ENCODE measurements around the gene MOB3C. TPM values are rescaled to one million over a fixed set of nuclear protein-coding genes. Genes with fewer than 3 reads are reported as not detected.

Gene MOB3C
- total and polyA plus RNA-seq, 2 of the 4 experiments (the other 2 are of a cell fraction), result 7.3 to 9.0 TPM

DNA sequence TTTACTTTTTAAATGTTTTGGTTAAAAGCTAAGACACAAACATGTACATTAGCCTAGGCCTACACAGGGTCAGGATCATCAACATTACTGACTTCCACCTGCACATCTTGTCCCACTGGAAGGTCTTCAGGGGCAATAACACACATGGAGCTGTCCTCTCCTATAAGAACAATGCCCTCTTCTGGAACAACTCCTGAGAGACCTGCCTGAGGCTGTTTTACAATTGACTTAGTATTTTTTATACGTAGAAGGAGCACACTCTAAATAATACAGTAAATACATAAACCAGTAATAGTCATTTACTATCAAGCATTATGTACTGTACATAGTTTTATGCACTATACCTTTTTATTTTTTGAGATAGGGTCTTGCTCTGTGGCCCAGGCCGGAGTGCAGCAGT is 14.1 kb upstream of the MOB3C start:
- POLR2A ChIA-PET (ENCODE audit: unreplicated experiment), result no interaction called here

More for the DNA sequence above, 14.1 kb upstream of the MOB3C start:
- Histone ChIP-seq H3K27ac (ENCODE audit: insufficient read depth, low read length) (no peak overlapping the region), H3K14ac (replicated peaks; ENCODE audit: low read depth, low read length) (no peak overlapping the region), H3K9ac (ENCODE audit: low read depth, low read length) (no peak overlapping the region), H3K4me2 (ENCODE audit: low read depth, low read length) (no peak overlapping the region), H2BK20ac (ENCODE audit: low read depth, low read length) (no peak overlapping the region), H2AK9ac (replicated peaks; ENCODE audit: low read depth, low read length, poor library complexity) (no peak overlapping the region), H2AK5ac (ENCODE audit: low read depth, low read length) (no peak overlapping the region), H4K20me1 (ENCODE audit: insufficient read depth, low read length) (no peaks in the 10 kb centered on the region), H2BK5ac (ENCODE audit: low read depth, low read length, poor library complexity, severe bottlenecking) (no peak overlapping the region), H3K23ac (ENCODE audit: low read depth, low read length) (no peak overlapping the region), H2AFZ (replicated peaks; ENCODE audit: low read length, poor library complexity) (no peak overlapping the region), H3K27me3 (ENCODE audit: control insufficient read depth, insufficient read depth, low read length) (no peaks in the 10 kb centered on the region), H4K8ac (ENCODE audit: low read depth in 2 of 2, low read length in 2 of 2) (no peak overlapping the region), H3K36me3 (ENCODE audit: control insufficient read depth, insufficient read depth, low read length) (peaks cover 17% of the 10 kb centered on the region), H3K4me1 (ENCODE audit: control insufficient read depth, insufficient read depth, low read length) (no peaks in the 10 kb centered on the region), H3K9me1 (ENCODE audit: insufficient read depth, low read length) (no peaks in the 10 kb centered on the region; the same call in 1 of the 2 replicates), H2BK120ac (ENCODE audit: low read depth, low read length) (no peak overlapping the region), H3K79me1 (ENCODE audit: low read depth in 1 of 2, low read length in 2 of 2) (no peaks in the 10 kb centered on the region), H3K4me3 (ENCODE audit: insufficient read depth, low read depth, low read length) (no peak overlapping the region), H4K91ac (ENCODE audit: insufficient read depth, low read depth, low read length) (no peak overlapping the region), H4K5ac (ENCODE audit: low read depth, low read length) (no peak overlapping the region), H3K4ac (ENCODE audit: low read depth, low read length) (no peak overlapping the region), H3K18ac (ENCODE audit: low read depth, low read length) (no peak overlapping the region), H3K56ac (ENCODE audit: extremely low read depth, insufficient read depth, low read length) (no peak overlapping the region), H3K9me3 (ENCODE audit: control insufficient read depth, insufficient read depth, low read length) (no peaks in the 10 kb centered on the region), H2BK15ac (ENCODE audit: low read depth, low read length) (no peak overlapping the region)
- no peak for DNase-seq
- no CpG with 5 or more reads among the region's 2 CpGs for WGBS, 2 experiments (ENCODE audit: extremely low coverage in 2 of 2, insufficient read length in 1 of 2)
- CTCF ChIA-PET, result interaction anchor here (0.7 to 1.1 kb wide), 2 partner anchors 9 to 10 kb away, joined by 3 read pairs; no protein-coding TSS in a partner anchor
- dilution Hi-C loops (cut with HindIII; ENCODE audit: low sequenced_read_pairs, unreplicated experiment), result no loop called here
- intact Hi-C loops (cut with micrococcal nuclease), result no loop called here
- TF ChIP-seq, protein P1, sequence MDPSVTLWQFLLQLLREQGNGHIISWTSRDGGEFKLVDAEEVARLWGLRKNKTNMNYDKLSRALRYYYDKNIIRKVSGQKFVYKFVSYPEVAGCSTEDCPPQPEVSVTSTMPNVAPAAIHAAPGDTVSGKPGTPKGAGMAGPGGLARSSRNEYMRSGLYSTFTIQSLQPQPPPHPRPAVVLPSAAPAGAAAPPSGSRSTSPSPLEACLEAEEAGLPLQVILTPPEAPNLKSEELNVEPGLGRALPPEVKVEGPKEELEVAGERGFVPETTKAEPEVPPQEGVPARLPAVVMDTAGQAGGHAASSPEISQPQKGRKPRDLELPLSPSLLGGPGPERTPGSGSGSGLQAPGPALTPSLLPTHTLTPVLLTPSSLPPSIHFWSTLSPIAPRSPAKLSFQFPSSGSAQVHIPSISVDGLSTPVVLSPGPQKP (IDR thresholded peaks at IDR 0.05; ENCODE audit: borderline replicate concordance, low read depth, low read length), result no peak
- TF ChIP-seq CEBPB (IDR thresholded peaks at IDR 0.05; ENCODE audit: low read depth, low read length) (no peak), SMC3 (IDR thresholded peaks at IDR 0.05; ENCODE audit: low read depth, low read length) (no peak), NFE2L2 (IDR thresholded peaks at IDR 0.05; ENCODE audit: low read depth, low read length) (no peak), MAFK (IDR thresholded peaks at IDR 0.05; ENCODE audit: low read depth, low read length) (no peak), FOS (IDR thresholded peaks at IDR 0.05; ENCODE audit: low read depth, low read length) (no peak), MXI1 (IDR thresholded peaks at IDR 0.05; ENCODE audit: borderline replicate concordance, low read depth, low read length) (no peak)
- TF ChIP-seq, protein P2, sequence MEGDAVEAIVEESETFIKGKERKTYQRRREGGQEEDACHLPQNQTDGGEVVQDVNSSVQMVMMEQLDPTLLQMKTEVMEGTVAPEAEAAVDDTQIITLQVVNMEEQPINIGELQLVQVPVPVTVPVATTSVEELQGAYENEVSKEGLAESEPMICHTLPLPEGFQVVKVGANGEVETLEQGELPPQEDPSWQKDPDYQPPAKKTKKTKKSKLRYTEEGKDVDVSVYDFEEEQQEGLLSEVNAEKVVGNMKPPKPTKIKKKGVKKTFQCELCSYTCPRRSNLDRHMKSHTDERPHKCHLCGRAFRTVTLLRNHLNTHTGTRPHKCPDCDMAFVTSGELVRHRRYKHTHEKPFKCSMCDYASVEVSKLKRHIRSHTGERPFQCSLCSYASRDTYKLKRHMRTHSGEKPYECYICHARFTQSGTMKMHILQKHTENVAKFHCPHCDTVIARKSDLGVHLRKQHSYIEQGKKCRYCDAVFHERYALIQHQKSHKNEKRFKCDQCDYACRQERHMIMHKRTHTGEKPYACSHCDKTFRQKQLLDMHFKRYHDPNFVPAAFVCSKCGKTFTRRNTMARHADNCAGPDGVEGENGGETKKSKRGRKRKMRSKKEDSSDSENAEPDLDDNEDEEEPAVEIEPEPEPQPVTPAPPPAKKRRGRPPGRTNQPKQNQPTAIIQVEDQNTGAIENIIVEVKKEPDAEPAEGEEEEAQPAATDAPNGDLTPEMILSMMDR (conservative IDR thresholded peaks at IDR 0.05; ENCODE audit: low read depth, low read length), result no peak
- no peak for ATAC-seq (ENCODE audit: low read depth)
- in situ Hi-C loops (cut with MboI; ENCODE audit: low sequenced_read_pairs), result no loop called here
- no TSS peak for BruUV-seq (replicated peaks)

Data from IMR-90 (cell line).